CD8-positive, alpha-beta memory T cell (primary cell): ENCODE data around the gene SCARB2. TPM values are rescaled to one million over a fixed set of nuclear protein-coding genes. Genes with fewer than 3 reads are reported as not detected.

Experiments
- CTCF ChIA-PET: fragments of 350-600 bp; sonication (Branson Sonifier 250); formaldehyde crosslinking; loops from one replicate; lab custom pipeline; 2021; ENCODE audit warnings: antibody characterized with exemption; lab: Charles Lee
- POLR2A ChIA-PET: fragments of 350-600 bp; sonication (Branson Sonifier 250); formaldehyde crosslinking; loops from one replicate; lab custom pipeline; 2021; ENCODE audit warnings: antibody characterized with exemption; lab: Charles Lee
- DNase-seq, 5 donors: peaks; one replicate each; pipeline versions ENCODE4 v3.0.0 to v3.0.0-alpha.2; 2020 to 2022; ENCODE audit warnings: mixed read lengths in 1 of 5
- H3K27ac ChIP-seq: one replicate; pipeline ENCODE4 v1.7.0; 2013; ENCODE audit warnings: low read depth, mild to moderate bottlenecking, low read length, moderate library complexity
- H3K27me3 ChIP-seq: 2 replicates; pipeline ENCODE4 v1.7.0; 2013; ENCODE audit warnings: low read length, mild to moderate bottlenecking; ENCODE audit not compliant: insufficient read depth, poor library complexity, severe bottlenecking
- H3K36me3 ChIP-seq: 2 replicates; pipeline ENCODE4 v1.7.0; 2013; ENCODE audit warnings: mild to moderate bottlenecking, low read length, moderate library complexity; ENCODE audit not compliant: insufficient read depth
- H3K4me1 ChIP-seq: 2 replicates; pipeline ENCODE4 v1.7.0; 2013; ENCODE audit warnings: mild to moderate bottlenecking, low read length, moderate library complexity; ENCODE audit not compliant: insufficient read depth
- H3K4me3 ChIP-seq: 2 replicates; pipeline ENCODE4 v1.7.0; 2013; ENCODE audit warnings: mild to moderate bottlenecking, low read length
- H3K9me3 ChIP-seq: 2 replicates; pipeline ENCODE4 v1.7.0; 2013; ENCODE audit warnings: mild to moderate bottlenecking, low read length
- H3K27ac Mint-ChIP-seq, 8 donors: one replicate each; pipeline ENCODE4 v1.8.0; 2020 to 2021; ENCODE audit warnings: mixed read lengths in 8 of 8, mild to moderate bottlenecking in 6 of 8, inconsistent platforms in 3 of 8, moderate library complexity in 3 of 8
- H3K27me3 Mint-ChIP-seq, 2 donors: one replicate each; pipeline ENCODE4 v1.8.0; 2020 to 2021; ENCODE audit warnings: mixed read lengths in 2 of 2, mild to moderate bottlenecking in 1 of 2, moderate library complexity in 1 of 2
- H3K36me3 Mint-ChIP-seq, 3 donors: one replicate each; pipeline ENCODE4 v1.8.0; 2020 to 2021; ENCODE audit warnings: mixed read lengths in 3 of 3, inconsistent platforms in 1 of 3, mild to moderate bottlenecking in 1 of 3
- H3K4me1 Mint-ChIP-seq, 3 donors: one replicate each; pipeline ENCODE4 v1.8.0; 2020 to 2021; ENCODE audit warnings: mixed read lengths in 3 of 3, inconsistent platforms in 1 of 3, mild to moderate bottlenecking in 1 of 3
- H3K4me3 Mint-ChIP-seq, 7 donors: one replicate each; pipeline ENCODE4 v1.8.0; 2020 to 2021; ENCODE audit warnings: mixed read lengths in 7 of 7, mild to moderate bottlenecking in 6 of 7, moderate library complexity in 4 of 7, inconsistent platforms in 2 of 7
- H3K9me3 Mint-ChIP-seq, 5 donors: one replicate each; pipeline ENCODE4 v1.8.0; 2020 to 2022; ENCODE audit warnings: mixed read lengths in 5 of 5, mild to moderate bottlenecking in 3 of 5, moderate library complexity in 2 of 5, inconsistent platforms in 1 of 5
- polyA plus RNA-seq: library from polyadenylated mRNA; unstranded; fragments of 300-500 nt; fragmentation: Illumina TruSeq; gene quantifications from one replicate; pipeline ENCODE4 v1.2.3, GENCODE V29; 2021
- total RNA-seq, 2 experiments: library from RNA; stranded (reverse); gene quantifications; one replicate each; pipeline ENCODE4 v1.2.3, GENCODE V29; 2021

Gene SCARB2
- total and polyA plus RNA-seq, 3 experiments from 2014 or later, result 6.2 to 17.6 (median 6.7) TPM

DNA sequence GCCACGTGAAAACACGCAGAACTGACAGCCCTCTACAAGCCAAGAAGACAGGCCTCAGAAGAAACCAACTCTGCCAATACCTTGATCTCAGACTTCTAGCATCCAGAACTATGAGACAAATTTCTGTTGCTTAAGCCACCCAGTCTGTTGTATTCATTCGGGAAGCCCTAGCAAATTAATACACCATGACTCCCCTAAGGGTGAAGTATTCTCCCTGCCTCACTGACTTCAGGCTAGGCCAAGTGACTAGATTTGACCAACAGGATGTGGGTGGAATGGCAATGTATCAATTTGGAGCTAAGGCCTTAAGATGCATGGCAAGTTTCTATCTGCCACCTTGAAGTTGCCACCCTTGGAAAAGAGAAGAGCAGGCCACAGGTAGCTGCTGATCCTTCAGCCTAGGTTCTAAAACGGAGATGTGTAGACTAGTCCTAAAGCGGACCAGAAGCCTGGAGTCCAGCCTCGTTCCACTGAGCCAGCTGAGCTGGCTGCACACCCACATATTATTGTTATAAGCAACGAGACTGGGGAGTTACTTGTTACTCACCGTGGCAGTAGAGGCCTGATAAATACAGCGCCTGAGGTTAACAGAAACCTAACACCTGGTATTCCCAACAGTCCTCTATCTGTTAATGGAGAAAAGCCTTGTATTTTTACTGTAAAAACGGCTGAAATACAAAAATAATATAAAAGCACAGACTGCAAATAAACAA lies 16.4 kb downstream of the SCARB2 start:
- Mint-ChIP-seq H3K4me3 (no peak overlapping the region), H3K27me3 (no peaks in the 10 kb centered on the region), H3K36me3 (peaks cover 23 to 42% (median 27%) of the 10 kb centered on the region in 3 donors), H3K9me3 (peaks cover 2 to 8% (median 7%) of the 10 kb centered on the region in 5 donors), H3K27ac (peak overlapping the region in 3 of 8 donors; percentile 19 to 84 (median 42)), H3K4me1 (peaks cover 29 to 51% (median 42%) of the 10 kb centered on the region in 3 donors)
- ChIA-PET CTCF (no interaction called here), POLR2A (no interaction called here)
- no peak overlapping the region for H3K4me3 ChIP-seq
- H3K27ac ChIP-seq, result no peak overlapping the region
- no peaks in the 10 kb centered on the region for H3K27me3 ChIP-seq
- peaks cover 18% of the 10 kb centered on the region for H3K36me3 ChIP-seq
- H3K4me1 ChIP-seq, result peaks cover 23% of the 10 kb centered on the region
- DNase-seq, result no peak
- peaks cover 5% of the 10 kb centered on the region for H3K9me3 ChIP-seq

DNA sequence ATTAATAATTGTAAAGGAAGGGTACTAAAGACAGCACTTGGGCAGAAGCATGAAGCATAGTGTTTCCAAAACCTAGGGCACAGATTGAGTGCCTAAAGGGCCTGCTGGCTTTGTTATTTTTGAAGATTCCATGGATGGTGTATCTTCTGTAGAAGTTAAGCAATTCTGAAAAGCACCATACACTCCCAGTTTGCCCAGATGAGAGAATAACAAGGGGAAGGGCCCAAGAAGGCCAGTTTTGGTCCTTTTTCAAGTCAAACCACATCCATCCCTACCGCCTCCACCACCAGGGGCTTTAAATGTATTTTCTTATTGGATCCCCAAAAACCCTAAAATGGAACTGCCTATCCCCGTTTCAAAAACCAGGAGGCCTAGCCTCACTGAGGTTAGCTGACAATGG lies 17.2 kb downstream of the SCARB2 start:
- Mint-ChIP-seq H3K4me3 (no peak overlapping the region), H3K9me3 (peaks cover 4 to 12% (median 9%) of the 10 kb centered on the region in 5 donors), H3K27ac (peak overlapping the region in 2 of 8 donors; percentile 19 to 43), H3K36me3 (peaks cover 28 to 47% (median 34%) of the 10 kb centered on the region in 3 donors), H3K4me1 (peaks cover 29 to 49% (median 44%) of the 10 kb centered on the region in 3 donors), H3K27me3 (no peaks in the 10 kb centered on the region)
- Histone ChIP-seq H3K4me1 (peaks cover 23% of the 10 kb centered on the region), H3K9me3 (peaks cover 5% of the 10 kb centered on the region), H3K4me3 (no peak overlapping the region), H3K36me3 (peaks cover 18% of the 10 kb centered on the region), H3K27me3 (no peaks in the 10 kb centered on the region), H3K27ac (no peak overlapping the region)
- no peak for DNase-seq
- POLR2A ChIA-PET, result no interaction called here
- CTCF ChIA-PET, result no interaction called here

DNA sequence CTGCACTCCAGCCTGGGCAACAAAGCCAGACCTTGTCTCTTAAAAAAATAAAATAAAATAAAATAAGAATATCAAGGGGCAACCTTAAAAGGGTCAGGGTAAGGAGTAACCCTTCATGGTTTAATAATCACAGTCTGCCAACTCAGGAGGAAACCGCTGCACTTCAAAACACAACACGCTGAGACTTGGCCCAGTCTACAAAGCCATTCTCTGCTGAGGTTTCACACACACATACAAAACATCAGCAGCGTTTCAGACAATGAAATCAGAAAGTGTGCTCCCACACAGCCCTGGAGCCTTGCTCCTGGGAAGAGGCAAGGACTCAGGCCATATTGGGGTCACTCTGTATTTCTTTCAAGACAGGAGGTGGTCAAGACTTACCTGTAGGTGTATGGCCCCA lies 18.3 kb downstream of the SCARB2 start:
- H3K4me3 ChIP-seq, result no peak overlapping the region
- H3K4me1 ChIP-seq, result peaks cover 23% of the 10 kb centered on the region
- CTCF ChIA-PET, result no interaction called here
- peaks cover 5% of the 10 kb centered on the region for H3K9me3 ChIP-seq
- H3K27me3 ChIP-seq, result no peaks in the 10 kb centered on the region
- POLR2A ChIA-PET, result no interaction called here
- no peak overlapping the region for H3K27ac ChIP-seq
- H3K27me3 Mint-ChIP-seq, result no peaks in the 10 kb centered on the region
- no peak overlapping the region for H3K4me3 Mint-ChIP-seq
- H3K36me3 Mint-ChIP-seq, result peaks cover 30 to 55% (median 40%) of the 10 kb centered on the region in 3 donors
- DNase-seq, result no peak
- H3K36me3 ChIP-seq, result peaks cover 18% of the 10 kb centered on the region
- peaks cover 21 to 38% (median 35%) of the 10 kb centered on the region in 3 donors for H3K4me1 Mint-ChIP-seq
- no peak overlapping the region for H3K27ac Mint-ChIP-seq
- peaks cover 4 to 12% (median 9%) of the 10 kb centered on the region in 5 donors for H3K9me3 Mint-ChIP-seq

DNA sequence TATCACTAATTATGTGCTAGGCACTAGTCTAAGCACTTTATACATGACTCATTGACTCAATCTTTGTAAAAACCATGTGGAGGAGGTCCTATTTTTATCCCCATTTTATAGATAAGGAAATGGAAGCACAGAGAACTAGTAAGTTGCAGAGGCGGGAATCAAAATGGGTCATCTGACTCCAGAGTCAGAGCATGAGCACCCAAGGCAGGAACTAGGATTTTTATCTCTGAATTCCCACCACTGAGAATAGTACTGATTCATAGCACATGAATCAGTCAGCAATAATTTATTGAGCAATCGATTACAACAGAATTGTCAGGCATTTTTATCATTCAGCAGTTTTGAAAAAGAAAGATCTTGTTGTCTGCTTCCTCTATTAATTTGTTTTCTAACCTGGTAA lies 19.3 kb downstream of the SCARB2 start:
- Mint-ChIP-seq H3K36me3 (peaks cover 32 to 61% (median 40%) of the 10 kb centered on the region in 3 donors), H3K27ac (peak overlapping the region in 1 of 8 donors; percentile 72), H3K4me1 (peaks cover 13 to 28% (median 28%) of the 10 kb centered on the region in 3 donors), H3K9me3 (peaks cover 4 to 12% (median 9%) of the 10 kb centered on the region in 5 donors), H3K4me3 (no peak overlapping the region), H3K27me3 (no peaks in the 10 kb centered on the region)
- Histone ChIP-seq H3K4me3 (no peak overlapping the region), H3K36me3 (peaks cover 18% of the 10 kb centered on the region), H3K27me3 (no peaks in the 10 kb centered on the region), H3K4me1 (peaks cover 13% of the 10 kb centered on the region), H3K9me3 (peaks cover 5% of the 10 kb centered on the region), H3K27ac (no peak overlapping the region)
- ChIA-PET POLR2A (no interaction called here), CTCF (no interaction called here)
- DNase-seq, result no peak

DNA sequence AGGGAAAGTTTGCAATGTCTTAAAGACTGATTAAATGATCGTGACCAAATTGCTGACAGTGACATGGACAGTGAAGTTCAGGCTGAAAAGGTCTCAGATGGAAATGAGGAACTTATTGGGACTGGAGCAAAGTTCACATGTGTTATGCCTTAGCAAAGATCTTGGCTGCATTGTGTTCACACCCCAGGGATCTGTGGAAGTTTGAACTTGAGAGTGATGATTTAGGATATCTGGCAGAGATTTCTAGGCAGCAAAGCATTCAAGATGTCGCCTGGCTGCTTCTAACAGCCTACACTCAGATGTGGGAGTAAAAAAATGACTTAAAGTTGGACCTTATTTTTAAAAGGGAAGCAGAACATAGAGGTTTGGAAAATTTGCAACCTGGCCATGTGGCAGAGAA lies 21.4 kb downstream of the SCARB2 start:
- ChIA-PET POLR2A (no interaction called here), CTCF (no interaction called here)
- Mint-ChIP-seq H3K36me3 (peaks cover 31 to 60% (median 40%) of the 10 kb centered on the region in 3 donors), H3K27me3 (no peaks in the 10 kb centered on the region), H3K27ac (no peak overlapping the region), H3K4me1 (peaks cover 2 to 13% (median 9%) of the 10 kb centered on the region in 3 donors), H3K4me3 (no peak overlapping the region), H3K9me3 (peaks cover 4 to 12% (median 9%) of the 10 kb centered on the region in 5 donors)
- Histone ChIP-seq H3K9me3 (peaks cover 5% of the 10 kb centered on the region), H3K36me3 (peaks cover 18% of the 10 kb centered on the region), H3K27me3 (no peaks in the 10 kb centered on the region), H3K4me1 (no peaks in the 10 kb centered on the region), H3K4me3 (no peak overlapping the region), H3K27ac (no peak overlapping the region)
- no peak for DNase-seq

DNA sequence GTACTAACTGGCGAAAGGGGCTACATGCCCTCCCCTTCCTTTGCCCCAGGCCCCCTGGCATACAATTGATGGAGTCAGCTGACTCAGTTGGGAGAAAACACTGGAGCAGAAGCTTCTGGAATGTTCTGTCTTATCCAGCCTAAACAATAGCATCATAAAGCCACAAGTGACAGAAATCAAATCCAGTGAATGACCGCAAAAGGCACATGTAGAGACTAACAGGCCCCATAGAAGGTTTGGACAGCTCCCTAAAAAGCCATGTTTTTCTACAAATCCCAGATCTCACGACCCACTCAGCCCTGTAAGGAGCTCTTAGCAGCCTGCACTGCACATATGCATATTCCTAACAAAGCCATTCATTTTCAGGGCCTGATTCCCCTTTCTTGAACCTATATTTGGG lies 25.1 kb downstream of the SCARB2 start:
- no peak overlapping the region for H3K27ac ChIP-seq
- ChIA-PET POLR2A (no interaction called here), CTCF (interaction anchor here (4.1 kb wide), 1 partner anchor 9 kb away, joined by 14 read pairs; no protein-coding TSS in a partner anchor)
- peaks cover 4 to 12% (median 9%) of the 10 kb centered on the region in 5 donors for H3K9me3 Mint-ChIP-seq
- H3K36me3 Mint-ChIP-seq, result peaks cover 19 to 53% (median 28%) of the 10 kb centered on the region in 3 donors
- DNase-seq, result no peak
- no peaks in the 10 kb centered on the region for H3K4me1 ChIP-seq
- peaks cover 13% of the 10 kb centered on the region for H3K36me3 ChIP-seq
- H3K4me3 ChIP-seq, result no peak overlapping the region
- H3K4me3 Mint-ChIP-seq, result no peak overlapping the region
- H3K9me3 ChIP-seq, result peaks cover 5% of the 10 kb centered on the region
- no peaks in the 10 kb centered on the region for H3K27me3 ChIP-seq
- peaks cover 4 to 12% (median 9%) of the 10 kb centered on the region in 3 donors for H3K4me1 Mint-ChIP-seq
- H3K27me3 Mint-ChIP-seq, result no peaks in the 10 kb centered on the region
- peak overlapping the region in 2 of 8 donors; percentile 8 to 32 for H3K27ac Mint-ChIP-seq

DNA sequence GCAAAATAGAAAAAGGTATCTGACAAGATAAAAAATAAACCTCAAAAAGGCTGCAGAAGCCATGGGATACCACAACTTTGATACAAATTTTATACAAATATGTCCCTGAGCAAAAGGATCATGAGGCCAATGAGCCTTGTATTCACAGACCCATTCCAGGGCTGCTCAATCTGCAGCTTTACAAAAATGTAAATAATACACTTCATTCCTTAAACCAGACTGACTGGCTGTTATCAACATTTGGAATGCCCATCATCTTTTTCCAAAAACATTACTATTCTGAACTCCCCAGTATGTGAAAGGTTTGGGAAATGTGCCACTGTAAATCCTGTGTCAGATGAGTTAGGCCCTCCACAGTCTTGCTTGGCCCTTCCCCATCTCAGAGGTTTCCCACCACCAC lies 25.5 kb downstream of the SCARB2 start:
- Mint-ChIP-seq H3K27ac (peak overlapping the region in 2 of 8 donors; percentile 8 to 32), H3K4me3 (no peak overlapping the region), H3K36me3 (peaks cover 18 to 49% (median 24%) of the 10 kb centered on the region in 3 donors), H3K9me3 (peaks cover 2 to 11% (median 6%) of the 10 kb centered on the region in 5 donors), H3K4me1 (peaks cover 4 to 12% (median 9%) of the 10 kb centered on the region in 3 donors), H3K27me3 (no peaks in the 10 kb centered on the region)
- ChIA-PET CTCF (interaction anchor here (4.1 kb wide), 1 partner anchor 8 kb away, joined by 14 read pairs; no protein-coding TSS in a partner anchor), POLR2A (no interaction called here)
- Histone ChIP-seq H3K9me3 (peaks cover 3% of the 10 kb centered on the region), H3K4me1 (no peaks in the 10 kb centered on the region), H3K27me3 (no peaks in the 10 kb centered on the region), H3K36me3 (peaks cover 9% of the 10 kb centered on the region), H3K4me3 (no peak overlapping the region), H3K27ac (no peak overlapping the region)
- no peak for DNase-seq

DNA sequence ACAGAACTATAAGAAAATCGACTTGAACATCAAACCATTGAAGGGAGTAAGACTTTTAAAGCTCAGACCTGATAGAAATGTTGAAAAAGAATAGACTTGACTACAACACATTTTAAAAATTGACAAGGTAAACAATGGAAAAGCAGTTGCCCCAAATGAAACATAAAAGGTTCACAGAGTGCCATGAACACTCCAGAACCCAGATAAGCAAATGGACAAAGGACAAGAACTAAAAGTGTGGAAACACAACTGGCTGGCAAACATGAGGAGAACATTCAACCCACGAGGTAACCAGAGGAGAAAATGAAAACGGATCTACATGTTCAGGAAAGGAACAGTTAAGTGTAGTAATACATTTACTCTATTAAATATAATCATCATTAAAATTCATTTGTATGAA lies 26.5 kb downstream of the SCARB2 start:
- no peak for DNase-seq
- H3K27ac ChIP-seq, result no peak overlapping the region
- H3K9me3 ChIP-seq, result no peaks in the 10 kb centered on the region
- Mint-ChIP-seq H3K4me1 (peaks cover 4 to 11% (median 9%) of the 10 kb centered on the region in 3 donors), H3K4me3 (no peak overlapping the region), H3K27ac (peak overlapping the region in 1 of 8 donors; percentile 38), H3K27me3 (no peaks in the 10 kb centered on the region), H3K9me3 (peaks cover 0 to 4% (median 2%) of the 10 kb centered on the region in 5 donors), H3K36me3 (peaks cover 12 to 39% (median 14%) of the 10 kb centered on the region in 3 donors)
- CTCF ChIA-PET, result no interaction called here
- H3K36me3 ChIP-seq, result no peaks in the 10 kb centered on the region
- POLR2A ChIA-PET, result no interaction called here
- no peak overlapping the region for H3K4me3 ChIP-seq
- H3K27me3 ChIP-seq, result no peaks in the 10 kb centered on the region
- H3K4me1 ChIP-seq, result no peaks in the 10 kb centered on the region
